Activated CD4-positive, alpha-beta T cell treated with anti-CD3 and anti-CD28 coated beads, Interleukin-10, Interleukin-2, amounts not matched to agents 100 ng/mL and 50 ng/mL, durations not matched to agents 16 hours and 8 hours (primary cell): ENCODE measurements around the gene ENTR1.

Source experiments
- DNase-seq: peaks from one replicate; pipeline ENCODE4 v3.0.0-alpha.2; 2020

Gene ENTR1

GRCh38 chr9:136394312-136395019, 15.9 kb downstream of the ENTR1 start:
- no peak for DNase-seq

GRCh38 chr9:136393531-136393930, 16.9 kb downstream of the ENTR1 start:
- DNase-seq, result no peak

GRCh38 chr9:136392538-136393449, 17.6 kb downstream of the ENTR1 start:
- DNase-seq, result no peak

- no peak for DNase-seq
Measured at GRCh38 chr9:136391737-136392537, 18.5 kb downstream of the ENTR1 start.

- no peak for DNase-seq
Measured at GRCh38 chr9:136389396-136389795, 21.0 kb downstream of the ENTR1 start.

GRCh38 chr9:136387217-136387616, 23.2 kb downstream of the ENTR1 start:
- no peak for DNase-seq

GRCh38 chr9:136386018-136386417, 24.4 kb downstream of the ENTR1 start:
- peak; percentile 43 for DNase-seq

GRCh38 chr9:136385015-136385414, 25.4 kb downstream of the ENTR1 start:
- no peak for DNase-seq

GRCh38 chr9:136383436-136383835, 27.0 kb downstream of the ENTR1 start:
- DNase-seq, result no peak

- DNase-seq, result no peak
Measured at GRCh38 chr9:136381966-136382513, 28.4 kb downstream of the ENTR1 start.

GRCh38 chr9:136381311-136381710, 29.1 kb downstream of the ENTR1 start:
- no peak for DNase-seq

GRCh38 chr9:136380381-136380780, 30.0 kb downstream of the ENTR1 start:
- DNase-seq, result no peak

- no peak for DNase-seq
Measured at GRCh38 chr9:136379891-136380290, 30.5 kb downstream of the ENTR1 start.

- DNase-seq, result no peak
Measured at GRCh38 chr9:136379401-136379800, 31.0 kb downstream of the ENTR1 start.

GRCh38 chr9:136379003-136379287, 31.5 kb downstream of the ENTR1 start:
- no peak for DNase-seq

- DNase-seq, result no peak
Measured at GRCh38 chr9:136378170-136379002, 32.0 kb downstream of the ENTR1 start.

- DNase-seq, result no peak
Measured at GRCh38 chr9:136377341-136378169, 32.9 kb downstream of the ENTR1 start.

- no peak for DNase-seq
Measured at GRCh38 chr9:136376457-136376856, 34.0 kb downstream of the ENTR1 start.

- no peak for DNase-seq
Measured at GRCh38 chr9:136375096-136375495, 35.3 kb downstream of the ENTR1 start.

- DNase-seq, result no peak
Measured at GRCh38 chr9:136374183-136374575, 36.2 kb downstream of the ENTR1 start.
